Activated CD8-positive, alpha-beta T cell treated with anti-CD3 and anti-CD28 coated beads for 36 hours (primary cell): ENCODE measurements around the gene KDM4F. TPM values are rescaled to one million over a fixed set of nuclear protein-coding genes. Genes with fewer than 3 reads are reported as not detected.
A peak's percentile ranks its signal among the peaks of the same experiment; 100 is the strongest.

ENCODE experiments used
- ATAC-seq: fragments of 200-7000 bp; cut with Tn5 transposase; one replicate; pipeline ENCODE4 v1.10.0; 2021; ENCODE audit warnings: mild to moderate bottlenecking, moderate library complexity
- CTCF ChIA-PET: fragments of 350-600 bp; sonication (Branson Sonifier 250); formaldehyde crosslinking; loops from one replicate; lab custom pipeline; 2021; ENCODE audit warnings: antibody characterized with exemption; lab: Charles Lee
- POLR2A ChIA-PET: fragments of 350-600 bp; sonication (Branson Sonifier 250); formaldehyde crosslinking; loops from one replicate; lab custom pipeline; 2021; ENCODE audit warnings: antibody characterized with exemption; lab: Charles Lee
- DNase-seq: peaks from one replicate; pipeline ENCODE4 v3.0.0-alpha.2; 2020
- H3K27ac Mint-ChIP-seq: one replicate; pipeline ENCODE4 v1.8.0; 2021; ENCODE audit warnings: mild to moderate bottlenecking, mixed read lengths
- H3K27me3 Mint-ChIP-seq: one replicate; pipeline ENCODE4 v1.8.0; 2021; ENCODE audit warnings: mixed read lengths
- H3K36me3 Mint-ChIP-seq: one replicate; pipeline ENCODE4 v1.8.0; 2021; ENCODE audit warnings: low read depth, mixed read lengths
- H3K4me1 Mint-ChIP-seq: one replicate; pipeline ENCODE4 v1.8.0; 2021; ENCODE audit warnings: low read depth, mixed read lengths
- H3K4me3 Mint-ChIP-seq: one replicate; pipeline ENCODE4 v1.8.0; 2021; ENCODE audit warnings: mild to moderate bottlenecking, moderate library complexity, mixed read lengths
- H3K9me3 Mint-ChIP-seq: one replicate; pipeline ENCODE4 v1.8.0; 2021; ENCODE audit warnings: mixed read lengths
- CTCF ChIP-seq: fragments of 200-600 bp; IDR thresholded peaks from one replicate; pipeline ENCODE4 v1.8.0; 2022; ENCODE audit warnings: antibody characterized with exemption, mild to moderate bottlenecking
- intact Hi-C: fragments of 100-400 bp; cut with micrococcal nuclease; formaldehyde crosslinking; loops from one replicate; pipeline ENCODE4 v1.10.0; 2022
- total RNA-seq, 2 experiments: library from RNA; stranded (reverse); gene quantifications; one replicate each; pipeline ENCODE4 v1.2.3, GENCODE V29; 2021

The KDM4F gene
- total RNA-seq, 2 experiments from 2014 or later: not detected

GRCh38 chr11:95095858-95096587 is 46.8 kb downstream of the KDM4F start:
- H3K36me3 Mint-ChIP-seq: peaks cover 17% of the 10 kb centered on the region

DNA sequence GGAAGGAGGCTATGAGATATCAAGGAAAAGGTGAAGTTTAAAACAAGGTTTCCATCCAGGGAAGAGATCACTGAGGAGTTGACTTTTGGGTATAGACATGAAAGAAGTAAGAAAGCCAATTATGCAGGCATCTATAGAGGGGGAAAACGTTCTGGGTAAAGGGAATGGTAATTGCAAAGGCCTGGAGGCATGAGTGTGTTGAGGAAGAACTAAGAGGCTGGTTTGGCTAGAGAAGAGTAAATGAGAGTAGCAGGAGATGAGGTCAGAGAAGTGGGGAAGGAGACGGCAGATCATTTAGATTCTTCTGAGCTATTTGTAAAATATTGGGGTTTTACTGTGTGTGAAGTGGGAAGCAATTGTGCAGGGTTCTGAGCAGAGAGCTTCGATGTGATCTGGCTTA is 48.0 kb downstream of the KDM4F start:
- Mint-ChIP-seq H3K4me1 (peaks cover 57% of the 10 kb centered on the region), H3K4me3 (no peak overlapping the region), H3K9me3 (no peaks in the 10 kb centered on the region), H3K27ac (no peak overlapping the region), H3K36me3 (peaks cover 20% of the 10 kb centered on the region), H3K27me3 (no peaks in the 10 kb centered on the region)
- ATAC-seq: no peak
- TF ChIP-seq CTCF: no peak
- intact Hi-C loops: no loop called here
- ChIA-PET POLR2A (interaction anchor here (0.7 kb wide), 1 partner anchor 49 kb away, joined by 3 read pairs; no protein-coding TSS in a partner anchor), CTCF (interaction anchor here (0.6 to 4.7 kb wide), 3 partner anchors 9 to 28 kb away, joined by 3 to 30 read pairs (median 3); partner anchors contain the start of gene SRSF8)
- no peak for DNase-seq

More at GRCh38 chr11:95095858-95096587, 46.8 kb downstream of the KDM4F start:
- no peaks in the 10 kb centered on the region for H3K27me3 Mint-ChIP-seq
- H3K9me3 Mint-ChIP-seq: no peaks in the 10 kb centered on the region
- H3K4me3 Mint-ChIP-seq: no peak overlapping the region
- H3K4me1 Mint-ChIP-seq: peaks cover 69% of the 10 kb centered on the region
- no peak for TF ChIP-seq CTCF
- POLR2A ChIA-PET: interaction anchor here (2.0 kb wide), 1 partner anchor 12 kb away, joined by 5 read pairs; no protein-coding TSS in a partner anchor
- H3K27ac Mint-ChIP-seq: peak overlapping the region; percentile 64
- CTCF ChIA-PET: interaction anchor here (0.9 to 4.7 kb wide), 6 partner anchors 12 to 695 kb away, joined by 3 to 30 read pairs (median 4); partner anchors contain the start of genes CEP57 and SRSF8
- intact Hi-C loops: no loop called here
- no peak for DNase-seq
- peak; percentile 85 for ATAC-seq

GRCh38 chr11:95098826-95099225 is 49.6 kb downstream of the KDM4F start:
- Mint-ChIP-seq H3K9me3 (no peaks in the 10 kb centered on the region), H3K27ac (no peak overlapping the region), H3K4me3 (no peak overlapping the region), H3K36me3 (peaks cover 20% of the 10 kb centered on the region), H3K27me3 (no peaks in the 10 kb centered on the region), H3K4me1 (peaks cover 44% of the 10 kb centered on the region)
- no peak for ATAC-seq
- DNase-seq: no peak
- POLR2A ChIA-PET: interaction anchor here (0.8 to 1.0 kb wide), 2 partner anchors 10 to 32 kb away, joined by 3 read pairs; partner anchors contain the start of gene SRSF8
- CTCF ChIA-PET: interaction anchor here (2.3 to 4.7 kb wide), 2 partner anchors 30 to 43 kb away, joined by 5 to 30 read pairs; partner anchors contain the start of gene SRSF8
- intact Hi-C loops: no loop called here
- no peak for TF ChIP-seq CTCF

DNA sequence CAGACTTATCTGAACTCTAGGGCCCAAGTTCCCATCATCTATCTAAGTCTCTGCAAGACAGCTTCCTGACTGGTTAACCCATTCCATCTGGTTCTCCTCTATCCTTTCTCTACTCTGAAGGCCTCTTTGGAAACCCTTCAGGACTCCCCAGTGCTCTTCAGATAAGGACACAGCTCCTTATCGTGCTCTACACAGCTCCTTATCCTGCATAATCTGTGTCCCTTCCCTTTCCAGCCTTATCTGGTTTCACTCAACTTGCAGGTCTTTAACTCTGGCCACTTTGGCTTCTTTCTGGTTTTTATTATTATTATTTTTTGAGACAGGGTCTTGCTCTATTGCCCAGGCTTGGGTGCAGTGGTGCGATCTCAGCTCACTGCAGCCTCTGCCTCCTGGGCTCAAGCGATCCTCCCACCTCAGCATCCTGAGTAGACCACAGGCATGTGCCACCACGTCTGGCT is 51.0 kb downstream of the KDM4F start:
- DNase-seq: no peak
- no peak for TF ChIP-seq CTCF
- no peaks in the 10 kb centered on the region for H3K27me3 Mint-ChIP-seq
- intact Hi-C loops: no loop called here
- POLR2A ChIA-PET: no interaction called here
- no peak overlapping the region for H3K4me3 Mint-ChIP-seq
- CTCF ChIA-PET: interaction anchor here (1.1 to 4.7 kb wide), 3 partner anchors 31 to 52 kb away, joined by 4 to 30 read pairs (median 5); partner anchors contain the start of gene SRSF8
- no peaks in the 10 kb centered on the region for H3K9me3 Mint-ChIP-seq
- ATAC-seq: no peak
- H3K4me1 Mint-ChIP-seq: peaks cover 33% of the 10 kb centered on the region
- H3K36me3 Mint-ChIP-seq: peaks cover 15% of the 10 kb centered on the region
- H3K27ac Mint-ChIP-seq: no peak overlapping the region

Other genes starting within 250 kb of the KDM4F start
- 10 to 100 TPM; 72.5 to 76.4 TPM for gene CWC15, start 75.9 kb upstream of the KDM4F start, total RNA-seq
- gene KDM4D, start 75.7 kb upstream of the KDM4F start, total RNA-seq: 1 to 10 TPM; 1.1 to 1.6 TPM
- gene KDM4E, start 24.2 kb upstream of the KDM4F start, total RNA-seq: not detected
- gene SRSF8, start 17.5 kb downstream of the KDM4F start, total RNA-seq: 10 to 100 TPM; 23.0 to 24.7 TPM
- 10 to 100 TPM; 13.0 to 14.1 TPM for gene ENDOD1, start 40.4 kb downstream of the KDM4F start, total RNA-seq
- gene SESN3, start 181.8 kb downstream of the KDM4F start, total RNA-seq: 10 to 100 TPM; 19.4 to 19.5 TPM